ENCODE measurements around the gene NSMF.

NSMF gene

GRCh38 chr9:137398561-137399468 lies 60.3 kb downstream of the NSMF start:
- Histone ChIP-seq H3K4me2 (ENCODE audit: low read depth, low read length, poor library complexity, severe bottlenecking) (no peak overlapping the region), H3K79me2 (ENCODE audit: insufficient read depth, low read length) (no peaks in the 10 kb centered on the region), H3K36me3 (ENCODE audit: insufficient read depth, low read length) (no peaks in the 10 kb centered on the region), H3F3A (ENCODE audit: low read depth) (no peaks in the 10 kb centered on the region), H3K9me3 (ENCODE audit: insufficient read depth, low read depth, low read length) (peaks cover 10% of the 10 kb centered on the region; the same call in 1 of the 2 replicates), H3K9ac (ENCODE audit: low read depth, low read length, poor library complexity, severe bottlenecking) (no peak overlapping the region), H3K27me3 (ENCODE audit: insufficient read depth, low read length, poor library complexity, severe bottlenecking) (no peaks in the 10 kb centered on the region), H3K4me1 (ENCODE audit: insufficient read depth, low read length, poor library complexity, severe bottlenecking) (no peaks in the 10 kb centered on the region), H2AFZ (ENCODE audit: low read length) (no peak overlapping the region), H3K4me3 (ENCODE audit: low read length, poor library complexity, severe bottlenecking) (no peak overlapping the region), H3K9me2 (replicated peaks; ENCODE audit: low read depth, low read length) (no peaks in the 10 kb centered on the region), H4K20me1 (ENCODE audit: insufficient read depth, low read length, poor library complexity, severe bottlenecking) (no peaks in the 10 kb centered on the region)
- TF ChIP-seq CTCF (conservative IDR thresholded peaks at IDR 0.05; ENCODE audit: low read length) (no peak), EZH2phosphoT487 (IDR thresholded peaks at IDR 0.05; ENCODE audit: borderline replicate concordance) (no peak)

- Histone ChIP-seq H3F3A (ENCODE audit: low read depth) (no peaks in the 10 kb centered on the region), H3K9ac (ENCODE audit: low read depth, low read length, poor library complexity, severe bottlenecking) (no peak overlapping the region), H3K36me3 (ENCODE audit: insufficient read depth, low read length) (no peaks in the 10 kb centered on the region), H3K27me3 (ENCODE audit: insufficient read depth, low read length, poor library complexity, severe bottlenecking) (no peaks in the 10 kb centered on the region), H3K9me3 (ENCODE audit: insufficient read depth, low read depth, low read length) (peaks cover 10% of the 10 kb centered on the region; the same call in 1 of the 2 replicates), H3K4me2 (ENCODE audit: low read depth, low read length, poor library complexity, severe bottlenecking) (no peak overlapping the region), H3K4me3 (ENCODE audit: low read length, poor library complexity, severe bottlenecking) (no peak overlapping the region), H2AFZ (ENCODE audit: low read length) (no peak overlapping the region), H3K79me2 (ENCODE audit: insufficient read depth, low read length) (no peaks in the 10 kb centered on the region), H3K4me1 (ENCODE audit: insufficient read depth, low read length, poor library complexity, severe bottlenecking) (no peaks in the 10 kb centered on the region), H3K9me2 (replicated peaks; ENCODE audit: low read depth, low read length) (no peaks in the 10 kb centered on the region), H4K20me1 (ENCODE audit: insufficient read depth, low read length, poor library complexity, severe bottlenecking) (no peaks in the 10 kb centered on the region)
- no peak for TF ChIP-seq CTCF (conservative IDR thresholded peaks at IDR 0.05; ENCODE audit: low read length)
- no peak for TF ChIP-seq EZH2phosphoT487 (IDR thresholded peaks at IDR 0.05; ENCODE audit: borderline replicate concordance)
Measured at GRCh38 chr9:137397675-137398423, 61.3 kb downstream of the NSMF start.
